GM21737 (cell line): Measurements from ENCODE around the gene TTC39C.

Experiments used
- ATAC-seq: cut with Tn5 transposase; IDR thresholded peaks from one replicate; pipeline ENCODE4 v1.9.1; 2021; ENCODE audit warnings: mild to moderate bottlenecking, moderate library complexity; ENCODE audit not compliant: unreplicated experiment

Gene TTC39C

GRCh38 chr18:24075767-24076597 is 61.4 kb downstream of the TTC39C start:
- no peak for ATAC-seq

DNA sequence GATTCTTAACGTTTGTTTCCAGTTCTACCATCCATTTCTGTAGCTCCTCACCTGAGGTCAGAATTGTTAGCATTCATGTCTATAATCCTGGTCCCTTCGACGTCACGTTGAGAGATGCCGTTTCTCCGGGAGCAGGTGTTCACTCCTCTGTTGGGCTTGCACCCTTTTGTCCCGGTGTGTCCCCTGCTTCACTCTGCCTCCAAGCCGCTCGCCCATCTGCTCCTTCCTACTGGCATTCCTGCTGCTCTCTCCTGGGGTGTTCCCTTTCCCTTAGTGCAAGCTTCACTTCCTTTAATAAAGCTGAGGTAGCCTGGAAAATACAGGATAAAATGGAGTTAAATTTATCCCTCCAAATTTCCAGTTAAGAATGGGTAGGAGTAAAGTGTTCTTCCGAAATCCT is 62.4 kb downstream of the TTC39C start:
- ATAC-seq, result no peak

DNA sequence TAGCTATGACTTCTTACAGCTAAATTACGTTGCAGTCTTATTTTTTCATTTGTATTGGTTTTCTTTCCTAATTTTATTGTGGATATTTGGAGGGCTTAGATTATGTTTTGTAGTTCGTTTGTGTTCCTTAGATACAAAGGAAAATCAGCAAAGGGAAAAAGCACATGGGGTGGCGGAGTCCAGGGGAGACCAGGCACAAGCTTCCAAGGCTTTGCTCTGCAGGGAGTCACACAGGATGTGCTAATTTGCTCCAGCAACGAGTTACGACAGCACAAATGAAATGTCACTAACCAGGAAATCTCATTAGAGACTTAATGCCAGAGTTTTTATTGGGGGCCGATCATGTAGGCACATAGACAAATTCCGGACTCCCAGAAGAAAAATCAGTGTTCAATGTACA is 63.8 kb downstream of the TTC39C start:
- ATAC-seq, result no peak

DNA sequence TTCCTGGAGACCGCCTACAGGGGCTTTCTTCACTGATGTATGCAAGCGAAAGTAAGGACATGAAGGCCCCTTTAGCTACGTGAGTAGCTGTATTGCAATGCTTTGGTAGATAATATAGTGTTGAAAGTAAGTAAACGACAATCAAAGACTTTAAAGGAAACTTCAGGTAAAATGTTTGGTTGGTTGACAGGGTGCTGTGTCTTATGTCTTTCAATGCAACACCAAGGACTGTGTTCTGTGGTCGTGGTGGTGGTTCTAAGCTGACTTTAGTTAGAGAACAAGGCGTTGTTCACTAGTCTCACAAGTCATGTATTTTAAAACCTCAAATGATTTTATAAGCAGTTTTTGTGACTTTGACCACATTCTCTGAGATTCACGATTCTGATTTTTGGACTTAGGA is 66.3 kb downstream of the TTC39C start:
- ATAC-seq, result no peak

- no peak for ATAC-seq
Observed at GRCh38 chr18:24083550-24083949, 69.0 kb downstream of the TTC39C start.

GRCh38 chr18:24086082-24086481 is 71.5 kb downstream of the TTC39C start:
- ATAC-seq, result no peak

DNA sequence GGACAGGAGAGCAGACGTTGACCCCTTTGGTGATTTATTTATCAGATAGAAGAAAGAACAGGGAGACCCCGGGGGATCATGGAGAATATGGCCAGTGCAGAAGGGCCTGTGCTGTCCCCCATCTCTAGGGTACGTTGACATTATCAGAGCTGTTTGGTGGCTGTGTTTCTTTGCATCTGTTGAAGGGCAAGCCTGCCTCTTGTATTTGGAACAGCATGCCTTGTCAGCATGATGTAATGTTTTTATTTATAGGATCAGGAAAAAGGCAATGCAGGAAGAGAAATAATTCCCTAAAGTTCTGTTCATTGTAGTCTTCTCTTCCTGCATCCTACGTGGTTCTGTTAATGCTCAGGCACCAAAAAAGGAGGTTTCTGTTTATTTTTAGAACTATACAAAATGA is 74.5 kb downstream of the TTC39C start:
- ATAC-seq, result no peak

GRCh38 chr18:24089515-24090337 is 75.2 kb downstream of the TTC39C start:
- ATAC-seq, result no peak

GRCh38 chr18:24090876-24091275 is 76.3 kb downstream of the TTC39C start:
- ATAC-seq, result no peak

- ATAC-seq, result no peak
Observed at GRCh38 chr18:24094561-24094960, 80.0 kb downstream of the TTC39C start.

- ATAC-seq, result no peak
Observed at GRCh38 chr18:24095976-24096375, 81.4 kb downstream of the TTC39C start.

DNA sequence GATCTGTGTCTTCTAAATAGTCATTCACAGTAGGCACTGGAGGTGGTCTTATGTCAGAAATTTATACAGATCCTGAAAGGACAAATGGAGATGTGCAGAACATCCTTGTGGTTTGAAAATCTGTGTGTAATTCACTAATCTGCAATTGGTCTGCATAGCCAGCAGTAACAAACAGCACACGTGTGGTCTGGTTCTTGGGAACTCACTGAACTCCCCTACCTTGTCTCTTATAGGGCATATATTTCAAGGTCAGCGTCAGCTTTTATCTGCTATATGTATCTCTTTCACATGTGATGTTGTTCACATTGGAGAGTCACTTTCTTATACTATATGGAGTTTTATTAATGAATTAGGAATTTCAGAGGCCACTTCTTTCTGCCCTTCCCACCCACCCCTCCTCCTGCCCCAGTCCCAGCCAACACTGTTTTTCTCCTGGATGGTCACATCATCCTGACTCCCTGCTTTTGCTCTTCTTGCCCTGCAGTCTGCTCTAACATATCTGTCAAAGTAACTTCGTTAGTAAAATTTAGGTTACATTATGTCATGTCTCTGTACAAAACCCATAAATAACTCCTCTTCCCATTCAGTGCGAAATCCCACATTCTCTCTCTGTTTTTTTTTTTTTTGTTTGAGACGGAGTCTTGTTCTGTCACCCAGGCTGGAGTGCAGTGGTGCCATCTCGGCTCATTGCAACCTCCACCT is 88.9 kb downstream of the TTC39C start:
- no peak for ATAC-seq

GRCh38 chr18:24104486-24104885 is 89.9 kb downstream of the TTC39C start:
- ATAC-seq, result no peak

- no peak for ATAC-seq
Observed at GRCh38 chr18:24108641-24109040, 94.1 kb downstream of the TTC39C start.

GRCh38 chr18:24111936-24112335 is 97.4 kb downstream of the TTC39C start:
- no peak for ATAC-seq

DNA sequence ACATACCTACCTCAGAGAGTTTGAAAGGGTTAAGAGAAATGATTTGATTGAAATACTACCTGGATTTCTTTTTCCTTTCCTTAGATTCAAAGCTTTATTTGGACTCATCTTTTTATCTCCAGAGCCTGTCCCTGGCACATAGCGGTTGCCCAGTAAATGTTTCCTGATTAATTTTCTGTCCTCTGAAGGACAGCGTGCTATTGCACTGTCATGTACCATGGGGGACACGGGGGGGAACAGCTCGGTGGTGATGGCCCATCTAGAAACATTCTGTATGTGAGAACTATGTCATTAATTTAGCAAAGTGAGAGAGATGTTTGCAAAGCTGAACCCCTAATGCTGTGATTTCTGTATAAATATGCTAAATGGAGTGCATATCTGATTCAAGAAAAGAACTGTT is 97.9 kb downstream of the TTC39C start:
- ATAC-seq, result no peak

- no peak for ATAC-seq
Observed at GRCh38 chr18:24112874-24113615, 98.5 kb downstream of the TTC39C start.

DNA sequence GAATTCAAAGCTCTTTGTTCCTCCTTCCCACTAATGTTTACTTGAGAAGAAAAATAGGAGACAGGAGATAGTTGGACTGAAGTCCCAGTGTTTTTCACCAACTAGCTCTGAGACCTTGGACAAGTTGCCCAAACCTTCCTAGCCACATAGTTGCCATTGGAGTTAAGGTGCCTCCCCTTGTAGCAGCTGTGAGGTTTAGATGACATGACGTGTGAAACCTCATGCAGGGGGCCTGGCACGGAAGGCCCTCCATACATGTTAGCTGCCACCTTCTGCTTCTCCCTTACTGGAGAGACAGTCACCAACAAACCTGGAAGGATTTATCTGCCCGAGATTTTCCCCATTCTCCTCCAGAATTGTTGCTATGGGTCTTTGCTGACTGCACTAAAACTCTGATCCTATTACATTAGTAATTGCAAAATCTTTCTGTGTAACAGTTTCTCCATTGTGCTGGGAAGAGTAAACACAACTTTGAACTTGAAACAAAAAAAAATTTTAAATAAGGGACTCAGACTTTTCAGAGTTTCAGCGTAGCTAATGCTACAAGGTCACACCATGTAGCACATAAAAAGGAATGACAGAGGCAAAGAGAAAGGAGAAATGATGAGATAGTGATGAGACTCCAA is 100.5 kb downstream of the TTC39C start:
- no peak for ATAC-seq

DNA sequence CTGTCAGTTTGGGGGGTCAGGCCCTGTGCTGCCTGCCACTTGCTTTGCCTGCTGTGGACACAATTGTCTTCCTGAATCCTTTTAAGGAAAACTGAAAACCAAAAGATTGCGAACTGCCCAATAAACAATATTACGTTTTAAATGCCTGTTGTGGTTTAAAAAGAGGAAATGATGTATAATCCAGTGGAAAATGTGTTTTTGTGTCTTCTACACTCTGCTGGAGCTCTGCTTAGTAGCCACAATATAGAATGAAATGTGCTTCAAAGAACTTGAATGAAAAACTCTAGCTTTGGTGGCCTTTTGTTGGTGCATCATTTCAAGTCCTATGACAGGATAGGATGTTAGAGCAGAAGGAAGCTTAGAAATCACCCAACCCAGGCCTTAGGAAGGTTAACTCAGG is 101.1 kb downstream of the TTC39C start:
- no peak for ATAC-seq
